ENCODE data around the gene TEAD1. TPM values are rescaled to one million over a fixed set of nuclear protein-coding genes. Genes with fewer than 3 reads are reported as not detected.

TEAD1 gene
- total RNA-seq, 2 experiments from 2014 or later: 0.11 TPM; not detected in 1

- DNase-seq (no peak), ATAC-seq (ENCODE audit: poor library complexity) (no peak)
- Mint-ChIP-seq H3K4me3 (no peak overlapping the region), H3K36me3 (ENCODE audit: low read depth) (no peaks in the 10 kb centered on the region), H3K4me1 (ENCODE audit: low read depth) (no peaks in the 10 kb centered on the region), H3K9me3 (no peaks in the 10 kb centered on the region), H3K27me3 (peaks cover 12% of the 10 kb centered on the region), H3K27ac (no peak overlapping the region)
- POLR2A ChIA-PET: no interaction called here
- CTCF ChIA-PET: no interaction called here
- no peak for TF ChIP-seq CTCF (IDR thresholded peaks at IDR 0.05)
- no peaks in the 10 kb centered on the region for H3K9me3 ChIP-seq (ENCODE audit: control insufficient read depth in 1 of 2, insufficient read depth in 1 of 2, low read length in 2 of 2)
- H3K4me1 ChIP-seq (ENCODE audit: insufficient read depth, low read length): no peaks in the 10 kb centered on the region
- no peaks in the 10 kb centered on the region for H3K36me3 ChIP-seq (ENCODE audit: insufficient read depth, low read length)
- no peak overlapping the region for H3K27ac ChIP-seq (ENCODE audit: low read depth in 1 of 2, low read length in 2 of 2)
- no peak overlapping the region for H3K4me3 ChIP-seq (ENCODE audit: low read length)
- intact Hi-C loops (cut with DNase I, micrococcal nuclease): no loop called here
- H3K27me3 ChIP-seq (ENCODE audit: control insufficient read depth in 1 of 2, insufficient read depth in 2 of 2, low read length in 2 of 2): peaks cover 0 to 6% of the 10 kb centered on the region in 2 experiments
Observed at GRCh38 chr11:12975195-12975594, 301.0 kb downstream of the TEAD1 start.

DNA sequence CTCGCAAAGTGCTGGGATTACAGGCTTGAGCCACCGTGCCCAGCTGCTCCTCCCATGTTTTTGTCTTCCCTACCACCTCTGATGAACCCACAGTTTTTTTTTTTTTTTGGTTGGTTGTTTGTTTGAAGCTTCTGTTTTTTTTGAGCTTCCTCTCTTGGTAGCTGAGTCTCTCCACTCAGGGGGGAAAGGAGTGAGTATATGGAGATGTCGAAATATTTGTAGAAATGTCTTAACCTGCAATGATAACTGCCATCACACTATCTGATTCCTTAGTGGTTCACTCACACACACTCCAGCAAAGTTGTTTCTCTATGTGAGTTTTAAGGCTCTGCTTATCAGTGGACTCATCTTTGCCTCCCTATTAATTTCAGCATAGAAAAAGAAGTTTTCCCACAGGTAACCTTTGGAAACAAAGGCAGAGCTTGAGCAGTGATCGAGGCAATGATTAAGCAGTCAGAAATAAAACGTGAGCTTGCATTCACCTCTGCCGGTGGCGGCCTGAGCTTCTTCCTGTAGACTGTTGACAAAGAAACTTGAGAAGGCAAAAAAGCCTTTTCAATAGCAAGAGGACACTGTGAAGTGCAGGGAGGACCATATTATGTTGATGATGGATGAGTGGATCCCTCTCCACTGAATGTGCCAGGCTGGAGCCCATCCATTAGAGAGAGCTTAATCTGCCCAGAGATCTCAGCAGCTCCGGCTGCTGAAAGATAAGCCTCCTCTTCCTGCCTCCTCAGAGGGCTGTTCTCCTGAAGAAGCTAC is 305.9 kb downstream of the TEAD1 start:
- no peak for DNase-seq
- H3K4me1 ChIP-seq (ENCODE audit: insufficient read depth, low read length): no peaks in the 10 kb centered on the region
- Mint-ChIP-seq H3K4me3 (no peak overlapping the region), H3K4me1 (ENCODE audit: low read depth) (no peaks in the 10 kb centered on the region), H3K36me3 (ENCODE audit: low read depth) (no peaks in the 10 kb centered on the region), H3K27me3 (peaks cover 23% of the 10 kb centered on the region), H3K27ac (no peak overlapping the region), H3K9me3 (no peaks in the 10 kb centered on the region)
- ATAC-seq (ENCODE audit: poor library complexity): no peak
- ChIA-PET CTCF (interaction anchor here (1.1 to 1.6 kb wide), 3 partner anchors 10 to 16 kb away, joined by 3 read pairs; no protein-coding TSS in a partner anchor), POLR2A (no interaction called here)
- H3K27me3 ChIP-seq (ENCODE audit: control insufficient read depth in 1 of 2, insufficient read depth in 2 of 2, low read length in 2 of 2): peaks cover 5 to 6% of the 10 kb centered on the region in 2 experiments
- H3K27ac ChIP-seq (ENCODE audit: low read depth in 1 of 2, low read length in 2 of 2): no peak overlapping the region
- no peaks in the 10 kb centered on the region for H3K9me3 ChIP-seq (ENCODE audit: control insufficient read depth in 1 of 2, insufficient read depth in 1 of 2, low read length in 2 of 2)
- TF ChIP-seq CTCF (IDR thresholded peaks at IDR 0.05): no peak
- no peak overlapping the region for H3K4me3 ChIP-seq (ENCODE audit: low read length)
- intact Hi-C loops (cut with DNase I, micrococcal nuclease): no loop called here
- H3K36me3 ChIP-seq (ENCODE audit: insufficient read depth, low read length): no peaks in the 10 kb centered on the region

DNA sequence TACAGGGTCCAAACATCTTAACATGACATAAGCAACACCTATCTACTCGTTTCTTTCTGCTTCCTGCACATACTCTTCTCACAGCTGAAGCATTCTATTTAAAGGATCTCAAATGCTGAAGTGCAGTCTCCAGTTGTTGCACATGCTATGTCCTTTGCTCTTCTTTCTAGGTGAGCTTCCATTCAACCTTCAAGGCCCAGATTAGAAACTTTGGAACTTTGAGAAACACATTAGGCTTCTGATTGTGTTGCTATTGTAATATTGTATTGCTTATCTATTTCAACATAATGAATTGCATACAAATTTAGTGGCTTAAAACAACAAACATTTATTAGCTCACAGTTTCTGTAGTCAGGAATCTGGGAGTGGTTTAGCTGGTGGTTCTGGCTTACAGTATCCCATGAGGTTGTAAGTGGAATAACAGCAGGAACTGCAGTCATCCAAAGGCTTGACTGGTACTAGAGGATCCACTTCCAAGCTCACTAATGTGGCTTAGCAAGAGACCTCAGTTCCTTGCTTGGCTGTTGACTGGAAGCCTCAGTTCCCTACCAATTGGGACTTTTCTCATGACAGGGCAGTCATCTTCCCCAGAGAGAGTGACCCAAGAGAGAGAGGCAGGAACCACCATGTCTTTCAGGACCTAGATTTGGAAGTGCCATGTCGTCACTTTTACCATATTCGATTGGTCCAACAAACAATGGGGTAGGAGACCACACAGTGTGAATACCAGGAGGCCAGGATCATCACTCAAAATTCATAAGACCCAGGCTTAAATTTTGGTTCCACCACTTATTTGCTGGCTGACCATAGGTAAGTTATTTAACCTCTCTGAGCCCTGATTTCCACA is 307.7 kb downstream of the TEAD1 start:
- H3K36me3 ChIP-seq (ENCODE audit: insufficient read depth, low read length): no peaks in the 10 kb centered on the region
- H3K4me3 ChIP-seq (ENCODE audit: low read length): no peak overlapping the region
- no peaks in the 10 kb centered on the region for H3K4me1 ChIP-seq (ENCODE audit: insufficient read depth, low read length)
- no peaks in the 10 kb centered on the region for H3K4me1 Mint-ChIP-seq (ENCODE audit: low read depth)
- H3K27ac ChIP-seq (ENCODE audit: low read depth in 1 of 2, low read length in 2 of 2): no peak overlapping the region
- intact Hi-C loops (cut with DNase I, micrococcal nuclease): no loop called here
- H3K36me3 Mint-ChIP-seq (ENCODE audit: low read depth): no peaks in the 10 kb centered on the region
- no peak for TF ChIP-seq CTCF (IDR thresholded peaks at IDR 0.05)
- no peaks in the 10 kb centered on the region for H3K9me3 ChIP-seq (ENCODE audit: control insufficient read depth in 1 of 2, insufficient read depth in 1 of 2, low read length in 2 of 2)
- peaks cover 0 to 9% of the 10 kb centered on the region in 2 experiments for H3K27me3 ChIP-seq (ENCODE audit: control insufficient read depth in 1 of 2, insufficient read depth in 2 of 2, low read length in 2 of 2)
- H3K9me3 Mint-ChIP-seq: no peaks in the 10 kb centered on the region
- ATAC-seq (ENCODE audit: poor library complexity) (no peak), DNase-seq (no peak)
- H3K27ac Mint-ChIP-seq: no peak overlapping the region
- ChIA-PET CTCF (no interaction called here), POLR2A (no interaction called here)
- no peak overlapping the region for H3K4me3 Mint-ChIP-seq
- peaks cover 40% of the 10 kb centered on the region for H3K27me3 Mint-ChIP-seq
